GM21786 (cell line): ENCODE measurements around the gene GLRX3.

ENCODE experiments used
- ATAC-seq: cut with Tn5 transposase; IDR thresholded peaks from one replicate; pipeline ENCODE4 v1.9.1; 2021; ENCODE audit not compliant: unreplicated experiment

GLRX3 gene

GRCh38 chr10:130203626-130204025 is 67.4 kb downstream of the GLRX3 start:
- ATAC-seq: no peak

GRCh38 chr10:130206216-130206737 is 70.1 kb downstream of the GLRX3 start:
- ATAC-seq: no peak

GRCh38 chr10:130207205-130207604 is 71.0 kb downstream of the GLRX3 start:
- no peak for ATAC-seq

GRCh38 chr10:130208807-130209206 is 72.6 kb downstream of the GLRX3 start:
- no peak for ATAC-seq

- ATAC-seq: no peak
Observed at GRCh38 chr10:130212746-130213145, 76.6 kb downstream of the GLRX3 start.

- no peak for ATAC-seq
Observed at GRCh38 chr10:130213286-130214080, 77.3 kb downstream of the GLRX3 start.

GRCh38 chr10:130214431-130214830 is 78.2 kb downstream of the GLRX3 start:
- no peak for ATAC-seq

- ATAC-seq: no peak
Observed at GRCh38 chr10:130215151-130215930, 79.2 kb downstream of the GLRX3 start.

- no peak for ATAC-seq
Observed at GRCh38 chr10:130215931-130216231, 79.7 kb downstream of the GLRX3 start.

GRCh38 chr10:130218181-130218641 is 82.0 kb downstream of the GLRX3 start:
- ATAC-seq: no peak

- ATAC-seq: no peak
Observed at GRCh38 chr10:130218936-130219335, 82.7 kb downstream of the GLRX3 start.

- ATAC-seq: no peak
Observed at GRCh38 chr10:130220251-130221185, 84.3 kb downstream of the GLRX3 start.

GRCh38 chr10:130221456-130222375 is 85.5 kb downstream of the GLRX3 start:
- no peak for ATAC-seq

GRCh38 chr10:130222381-130222780 is 86.2 kb downstream of the GLRX3 start:
- ATAC-seq: no peak

GRCh38 chr10:130224228-130224627 is 88.0 kb downstream of the GLRX3 start:
- ATAC-seq: no peak

- ATAC-seq: no peak
Observed at GRCh38 chr10:130226012-130226411, 89.8 kb downstream of the GLRX3 start.

GRCh38 chr10:130227883-130228282 is 91.7 kb downstream of the GLRX3 start:
- no peak for ATAC-seq
